HUES64 (cell line): ENCODE measurements around the gene NKX2-2. TPM values are rescaled to one million over a fixed set of nuclear protein-coding genes. Genes with fewer than 3 reads are reported as not detected.

Experiments
- H3K27ac ChIP-seq: 2 replicates; pipeline ENCODE4 v1.7.0; 2013; ENCODE audit warnings: low read depth, low read length, inconsistent platforms
- H3K27me3 ChIP-seq: 2 replicates; pipeline ENCODE4 v1.6.1; 2013; ENCODE audit warnings: mild to moderate bottlenecking, low read length; ENCODE audit not compliant: insufficient read depth
- H3K36me3 ChIP-seq: 2 replicates; pipeline ENCODE4 v1.6.1; 2013; ENCODE audit warnings: mild to moderate bottlenecking, low read length; ENCODE audit not compliant: insufficient read depth
- H3K4me1 ChIP-seq: 2 replicates; pipeline ENCODE4 v1.6.1; 2013; ENCODE audit warnings: mild to moderate bottlenecking, low read length, moderate library complexity; ENCODE audit not compliant: insufficient read depth
- H3K4me3 ChIP-seq: 2 replicates; pipeline ENCODE4 v1.5.1; 2013; ENCODE audit warnings: mild to moderate bottlenecking, low read length, moderate library complexity
- H3K9ac ChIP-seq: 2 replicates; pipeline ENCODE4 v1.6.1; 2013; ENCODE audit warnings: mild to moderate bottlenecking, low read depth, low read length
- H3K9me3 ChIP-seq: 2 replicates; pipeline ENCODE4 v1.6.1; 2013; ENCODE audit warnings: low read depth, low read length; ENCODE audit not compliant: insufficient read depth
- WGBS: fragments of 150-250, 120-280 bp; methylation state at CpG from one replicate; pipeline ENCODE4 v1.1.7; 2013; ENCODE audit warnings: missing lambda C conversion rate; 5-methylcytosine and 5-hydroxymethylcytosine counted together
- polyA plus RNA-seq, 2 experiments: library from polyadenylated mRNA; stranded (reverse); fragments of 50-300 nt; gene quantifications; one replicate each; pipeline ENCODE4 v1.2.3, GENCODE V29; 2013

Gene NKX2-2
- not detected for polyA plus RNA-seq (2013, experiment 1 of 2)
- polyA plus RNA-seq (2013, experiment 2 of 2): not detected

GRCh38 chr20:21513881-21514540 is at the start of gene NKX2-2:
Gene NKX2-2 (minus strand): TSS chr20:21514064. CDS start chr20:21513669, 395 bp downstream.
- Histone ChIP-seq H3K4me1 (peaks cover 30% of the 10 kb centered on the region; the same call in 1 of the 2 replicates), H3K9ac (no peak within 1 kb of the TSS), H3K27ac (peak within 1 kb of the TSS; percentile 44; the same call in 1 of the 2 replicates), H3K36me3 (no peaks in the 10 kb centered on the region), H3K4me3 (peak within 1 kb of the TSS; percentile 48), H3K27me3 (peaks cover 100% of the 10 kb centered on the region), H3K9me3 (no peaks in the 10 kb centered on the region)
- under 1% methylated on average over 44 of the region's 45 CpGs for WGBS

DNA sequence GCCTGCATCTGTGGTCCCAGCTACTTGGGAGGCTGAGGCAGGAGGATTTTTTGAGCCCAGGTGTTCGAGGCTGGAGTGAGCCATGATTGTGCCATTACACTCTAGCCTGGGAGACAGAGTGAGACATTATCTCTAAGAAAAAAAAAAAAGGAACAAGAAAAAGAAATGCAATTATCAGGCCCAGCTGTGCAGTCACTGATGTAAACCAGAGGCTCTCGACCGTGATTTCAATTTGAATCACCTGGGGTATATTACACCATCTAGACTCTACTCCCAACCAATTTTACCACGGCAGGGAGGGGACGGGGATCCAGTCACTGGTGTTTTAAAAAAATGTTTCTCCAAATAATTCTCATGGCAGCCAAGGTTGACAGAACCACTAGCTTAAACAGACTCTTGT is 48.8 kb upstream of the NKX2-2 start:
- Histone ChIP-seq H3K27me3 (no peaks in the 10 kb centered on the region), H3K4me3 (no peak overlapping the region), H3K36me3 (no peaks in the 10 kb centered on the region), H3K9ac (no peak overlapping the region), H3K27ac (no peak overlapping the region), H3K9me3 (no peaks in the 10 kb centered on the region), H3K4me1 (no peaks in the 10 kb centered on the region)
- 95% methylated on average over 5 of the region's 5 CpGs for WGBS

GRCh38 chr20:21559305-21559704 is 45.4 kb upstream of the NKX2-2 start:
- no peak overlapping the region for H3K4me3 ChIP-seq
- H3K27me3 ChIP-seq: no peaks in the 10 kb centered on the region
- H3K9ac ChIP-seq: no peak overlapping the region
- H3K36me3 ChIP-seq: no peaks in the 10 kb centered on the region
- no peak overlapping the region for H3K27ac ChIP-seq
- H3K4me1 ChIP-seq: peaks cover 7% of the 10 kb centered on the region; the same call in 1 of the 2 replicates
- H3K9me3 ChIP-seq: no peaks in the 10 kb centered on the region
- WGBS: 92% methylated on average over 7 of the region's 7 CpGs

DNA sequence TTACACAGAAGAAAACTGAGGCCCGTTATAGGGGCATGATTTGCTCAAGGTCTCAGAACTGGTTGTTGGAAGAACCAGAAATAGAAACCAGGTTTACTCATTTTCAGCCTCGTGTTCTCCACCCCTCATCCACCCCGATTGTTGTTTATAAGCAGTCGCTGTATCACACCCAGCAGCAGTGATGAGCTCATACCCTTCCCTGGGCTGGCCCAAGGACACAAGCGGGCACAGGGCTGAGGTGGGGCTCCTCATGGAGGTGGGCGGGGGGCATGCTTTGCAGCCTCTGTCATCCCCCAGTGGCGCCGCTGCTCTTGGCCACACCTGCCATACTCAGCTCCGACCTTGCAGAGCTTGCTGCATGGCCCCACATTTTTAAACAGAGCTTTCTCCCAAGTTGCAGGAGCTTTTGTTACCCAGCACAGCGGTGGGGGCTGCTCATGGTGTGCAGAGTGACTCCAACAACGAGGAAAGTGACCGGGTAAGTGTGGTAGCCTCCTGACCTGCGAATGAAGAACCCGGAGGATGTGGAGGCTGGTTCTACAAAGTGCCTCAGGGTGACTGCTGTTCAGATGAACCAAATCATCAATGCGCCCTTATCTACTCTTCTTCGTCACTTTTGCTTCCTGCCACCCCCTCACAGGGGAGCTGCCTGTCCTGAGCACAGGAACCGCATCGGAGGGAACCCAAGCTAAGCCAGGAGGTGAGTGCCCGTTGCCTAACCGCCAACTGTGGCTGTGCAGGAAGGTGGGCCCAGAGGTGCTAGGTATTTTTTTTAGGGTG is 43.6 kb upstream of the NKX2-2 start:
- Histone ChIP-seq H3K36me3 (no peaks in the 10 kb centered on the region), H3K4me3 (no peak overlapping the region), H3K9ac (no peak overlapping the region), H3K9me3 (no peaks in the 10 kb centered on the region), H3K4me1 (peaks cover 7% of the 10 kb centered on the region; the same call in 1 of the 2 replicates), H3K27me3 (no peaks in the 10 kb centered on the region), H3K27ac (no peak overlapping the region)
- 93% methylated on average over 20 of the region's 20 CpGs for WGBS

GRCh38 chr20:21556398-21556797 is 42.5 kb upstream of the NKX2-2 start:
- no peaks in the 10 kb centered on the region for H3K36me3 ChIP-seq
- no peak overlapping the region for H3K9ac ChIP-seq
- H3K4me1 ChIP-seq: peaks cover 7% of the 10 kb centered on the region; the same call in 1 of the 2 replicates
- H3K27me3 ChIP-seq: no peaks in the 10 kb centered on the region
- WGBS: 98% methylated on average over 2 of the region's 2 CpGs
- H3K27ac ChIP-seq: no peak overlapping the region
- no peaks in the 10 kb centered on the region for H3K9me3 ChIP-seq
- no peak overlapping the region for H3K4me3 ChIP-seq

DNA sequence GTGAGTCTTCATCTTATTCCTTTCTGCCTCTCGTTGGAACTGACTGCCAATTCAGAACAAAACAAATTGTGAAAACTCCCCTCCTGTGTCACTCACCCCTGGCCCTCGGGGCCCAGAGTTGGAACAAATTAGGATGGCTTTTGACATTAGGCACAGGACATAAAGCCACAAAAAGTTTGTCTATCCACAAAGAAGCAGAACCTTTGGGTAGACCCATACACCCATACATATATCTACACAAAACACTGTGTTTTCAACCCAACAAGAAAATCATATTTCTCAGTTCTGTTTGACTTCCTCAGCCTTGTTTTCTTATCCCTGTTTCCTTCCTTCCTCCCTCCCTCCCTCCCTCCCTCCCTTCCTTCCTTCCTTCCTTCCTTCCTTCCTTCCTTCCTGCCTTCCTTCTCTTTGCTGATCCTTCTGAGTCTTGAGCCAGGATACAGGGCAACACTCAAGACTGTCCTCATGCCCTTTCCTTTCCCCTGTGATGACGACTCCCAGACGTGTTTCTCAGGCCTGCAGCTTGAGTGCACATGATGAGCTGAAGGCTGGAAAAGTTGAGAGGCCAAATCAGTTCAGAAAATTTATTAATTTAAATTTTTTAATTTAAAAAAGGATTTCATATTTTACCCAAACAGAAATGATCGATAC is 41.7 kb upstream of the NKX2-2 start:
- H3K27me3 ChIP-seq: no peaks in the 10 kb centered on the region
- H3K4me3 ChIP-seq: no peak overlapping the region
- no peak overlapping the region for H3K9ac ChIP-seq
- no peaks in the 10 kb centered on the region for H3K36me3 ChIP-seq
- no peak overlapping the region for H3K27ac ChIP-seq
- H3K9me3 ChIP-seq: no peaks in the 10 kb centered on the region
- H3K4me1 ChIP-seq: peaks cover 7% of the 10 kb centered on the region; the same call in 1 of the 2 replicates
- WGBS: 85% methylated on average over 5 of the region's 5 CpGs

DNA sequence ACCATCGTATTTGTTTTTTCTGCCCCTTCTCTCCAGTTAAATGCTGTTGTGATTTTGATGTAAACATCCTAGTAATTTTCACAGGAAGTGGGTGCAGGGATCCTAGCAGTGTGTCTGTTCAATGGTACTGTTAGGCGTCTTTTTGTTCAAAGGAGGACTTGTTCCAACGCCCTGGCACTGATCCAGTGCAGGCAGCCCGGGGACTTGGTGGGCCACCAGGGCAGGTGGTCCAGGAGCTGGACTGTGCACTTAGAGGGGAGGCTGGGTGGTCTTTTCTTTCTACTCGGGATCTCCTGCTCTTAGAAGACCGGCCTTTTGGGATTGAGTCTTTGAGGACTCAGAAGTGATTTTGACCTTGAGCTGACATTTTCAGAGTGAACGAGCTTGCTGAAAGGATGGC is 41.1 kb upstream of the NKX2-2 start:
- Histone ChIP-seq H3K27me3 (no peaks in the 10 kb centered on the region), H3K36me3 (no peaks in the 10 kb centered on the region), H3K9me3 (no peaks in the 10 kb centered on the region), H3K4me3 (no peak overlapping the region), H3K27ac (no peak overlapping the region), H3K9ac (no peak overlapping the region), H3K4me1 (peaks cover 7% of the 10 kb centered on the region; the same call in 1 of the 2 replicates)
- WGBS: 86% methylated on average over 7 of the region's 7 CpGs

- no peak overlapping the region for H3K27ac ChIP-seq
- no peak overlapping the region for H3K9ac ChIP-seq
- 83% methylated on average over 10 of the region's 10 CpGs for WGBS
- H3K4me1 ChIP-seq: peaks cover 7% of the 10 kb centered on the region; the same call in 1 of the 2 replicates
- no peaks in the 10 kb centered on the region for H3K9me3 ChIP-seq
- no peaks in the 10 kb centered on the region for H3K27me3 ChIP-seq
- H3K4me3 ChIP-seq: no peak overlapping the region
- no peaks in the 10 kb centered on the region for H3K36me3 ChIP-seq
Measured at GRCh38 chr20:21554376-21554890, 40.6 kb upstream of the NKX2-2 start.

- H3K27me3 ChIP-seq: no peaks in the 10 kb centered on the region
Measured at GRCh38 chr20:21550587-21550986, 36.7 kb upstream of the NKX2-2 start.

GRCh38 chr20:21548390-21549035 is 34.6 kb upstream of the NKX2-2 start:
- Histone ChIP-seq H3K36me3 (no peaks in the 10 kb centered on the region), H3K27ac (no peak overlapping the region), H3K4me1 (no peaks in the 10 kb centered on the region), H3K9me3 (no peaks in the 10 kb centered on the region), H3K4me3 (no peak overlapping the region), H3K9ac (no peak overlapping the region), H3K27me3 (no peaks in the 10 kb centered on the region)
- WGBS: 95% methylated on average over 6 of the region's 8 CpGs

More at GRCh38 chr20:21550587-21550986, 36.7 kb upstream of the NKX2-2 start:
- Histone ChIP-seq H3K4me3 (no peak overlapping the region), H3K9ac (no peak overlapping the region), H3K36me3 (no peaks in the 10 kb centered on the region), H3K4me1 (peaks cover 7% of the 10 kb centered on the region; the same call in 1 of the 2 replicates), H3K9me3 (no peaks in the 10 kb centered on the region), H3K27ac (no peak overlapping the region)
- 86% methylated on average over 4 of the region's 5 CpGs for WGBS
